Measurements from ENCODE around the gene ITGA1.

ITGA1 gene

DNA sequence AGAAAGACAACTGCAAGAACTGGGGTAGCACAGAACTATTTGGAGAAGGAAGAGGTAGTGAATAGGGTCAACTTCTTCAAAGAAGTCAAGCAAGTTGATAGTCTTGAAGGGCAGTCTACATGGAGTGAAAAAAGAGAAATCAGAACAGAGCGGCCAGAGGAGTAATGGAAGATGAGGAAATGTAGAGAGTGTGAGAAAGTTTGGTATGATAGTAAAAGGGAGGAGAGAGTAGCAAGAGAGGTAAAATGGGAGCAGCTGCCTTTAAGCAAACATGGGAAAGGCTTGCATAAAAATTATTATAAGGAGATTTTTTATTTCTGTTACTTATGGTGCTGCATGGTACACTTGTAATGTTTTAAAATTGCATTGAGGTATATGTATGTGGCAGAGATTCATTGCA, 208.2 kb downstream of the ITGA1 start (continued):
- TF ChIP-seq RARB (CRISPR knock-in tag; IDR thresholded peaks at IDR 0.05) (no peak), OSR1 (CRISPR knock-in tag; IDR thresholded peaks at IDR 0.05) (no peak)

DNA sequence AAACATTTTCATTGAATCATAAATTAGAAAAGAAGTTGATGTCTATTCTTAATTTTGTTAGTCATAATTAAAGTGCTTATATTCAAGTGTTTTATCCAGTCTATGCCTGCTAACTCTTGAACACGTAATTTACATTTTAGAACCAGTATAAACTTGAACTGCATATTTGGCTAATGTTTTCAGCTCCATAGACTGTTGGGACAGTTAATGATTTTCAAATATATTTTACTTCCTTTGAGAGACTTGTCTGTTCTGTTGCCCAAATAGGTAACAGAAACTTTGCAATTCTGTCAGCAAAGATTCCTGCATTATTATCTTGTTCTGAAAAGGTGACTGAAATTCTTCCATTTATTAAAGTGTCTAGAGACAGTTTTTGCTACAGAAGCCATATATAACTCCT, 209.3 kb downstream of the ITGA1 start:
- TF ChIP-seq GLIS3 (CRISPR knock-in tag; IDR thresholded peaks at IDR 0.05) = no peak
- no peak for TF ChIP-seq RARB (CRISPR knock-in tag; IDR thresholded peaks at IDR 0.05)
- TF ChIP-seq, protein P1, sequence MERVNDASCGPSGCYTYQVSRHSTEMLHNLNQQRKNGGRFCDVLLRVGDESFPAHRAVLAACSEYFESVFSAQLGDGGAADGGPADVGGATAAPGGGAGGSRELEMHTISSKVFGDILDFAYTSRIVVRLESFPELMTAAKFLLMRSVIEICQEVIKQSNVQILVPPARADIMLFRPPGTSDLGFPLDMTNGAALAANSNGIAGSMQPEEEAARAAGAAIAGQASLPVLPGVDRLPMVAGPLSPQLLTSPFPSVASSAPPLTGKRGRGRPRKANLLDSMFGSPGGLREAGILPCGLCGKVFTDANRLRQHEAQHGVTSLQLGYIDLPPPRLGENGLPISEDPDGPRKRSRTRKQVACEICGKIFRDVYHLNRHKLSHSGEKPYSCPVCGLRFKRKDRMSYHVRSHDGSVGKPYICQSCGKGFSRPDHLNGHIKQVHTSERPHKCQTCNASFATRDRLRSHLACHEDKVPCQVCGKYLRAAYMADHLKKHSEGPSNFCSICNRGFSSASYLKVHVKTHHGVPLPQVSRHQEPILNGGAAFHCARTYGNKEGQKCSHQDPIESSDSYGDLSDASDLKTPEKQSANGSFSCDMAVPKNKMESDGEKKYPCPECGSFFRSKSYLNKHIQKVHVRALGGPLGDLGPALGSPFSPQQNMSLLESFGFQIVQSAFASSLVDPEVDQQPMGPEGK (CRISPR knock-in tag; IDR thresholded peaks at IDR 0.05; ENCODE audit: borderline replicate concordance) = no peak
- TF ChIP-seq ZNF8 (CRISPR knock-in tag; IDR thresholded peaks at IDR 0.05) = no peak
- no peak for TF ChIP-seq PPARA (CRISPR knock-in tag; IDR thresholded peaks at IDR 0.05; ENCODE audit: borderline replicate concordance)
- no peak for TF ChIP-seq ZC3H10 (CRISPR knock-in tag; IDR thresholded peaks at IDR 0.05)
- TF ChIP-seq CREB5 (CRISPR knock-in tag; IDR thresholded peaks at IDR 0.05; ENCODE audit: low read depth) = no peak
- TF ChIP-seq ZNF70 (CRISPR knock-in tag; IDR thresholded peaks at IDR 0.05) = no peak
- no peak for TF ChIP-seq TCF4 (CRISPR knock-in tag; IDR thresholded peaks at IDR 0.05; ENCODE audit: borderline replicate concordance)
- TF ChIP-seq TOX (CRISPR knock-in tag; IDR thresholded peaks at IDR 0.05; ENCODE audit: borderline replicate concordance) = no peak
- TF ChIP-seq ZFP30 (CRISPR knock-in tag; IDR thresholded peaks at IDR 0.05) = no peak
- no peak for TF ChIP-seq ISL1 (CRISPR knock-in tag; IDR thresholded peaks at IDR 0.05)
- TF ChIP-seq, protein P2, sequence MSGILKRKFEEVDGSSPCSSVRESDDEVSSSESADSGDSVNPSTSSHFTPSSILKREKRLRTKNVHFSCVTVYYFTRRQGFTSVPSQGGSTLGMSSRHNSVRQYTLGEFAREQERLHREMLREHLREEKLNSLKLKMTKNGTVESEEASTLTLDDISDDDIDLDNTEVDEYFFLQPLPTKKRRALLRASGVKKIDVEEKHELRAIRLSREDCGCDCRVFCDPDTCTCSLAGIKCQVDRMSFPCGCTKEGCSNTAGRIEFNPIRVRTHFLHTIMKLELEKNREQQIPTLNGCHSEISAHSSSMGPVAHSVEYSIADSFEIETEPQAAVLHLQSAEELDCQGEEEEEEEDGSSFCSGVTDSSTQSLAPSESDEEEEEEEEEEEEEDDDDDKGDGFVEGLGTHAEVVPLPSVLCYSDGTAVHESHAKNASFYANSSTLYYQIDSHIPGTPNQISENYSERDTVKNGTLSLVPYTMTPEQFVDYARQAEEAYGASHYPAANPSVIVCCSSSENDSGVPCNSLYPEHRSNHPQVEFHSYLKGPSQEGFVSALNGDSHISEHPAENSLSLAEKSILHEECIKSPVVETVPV (CRISPR knock-in tag; IDR thresholded peaks at IDR 0.05) = no peak
- TF ChIP-seq ZNF565 (CRISPR knock-in tag; conservative IDR thresholded peaks at IDR 0.05; ENCODE audit: low read depth) = no peak
- no peak for TF ChIP-seq ARNTL (CRISPR knock-in tag; IDR thresholded peaks at IDR 0.05; ENCODE audit: borderline replicate concordance, low read depth)
- TF ChIP-seq SNAI2 (CRISPR knock-in tag; IDR thresholded peaks at IDR 0.05) = no peak
- TF ChIP-seq ESRRG (CRISPR knock-in tag; IDR thresholded peaks at IDR 0.05) = no peak
- TF ChIP-seq BACH2 (CRISPR knock-in tag; IDR thresholded peaks at IDR 0.05; ENCODE audit: borderline replicate concordance) = no peak
- no peak for ATAC-seq

DNA sequence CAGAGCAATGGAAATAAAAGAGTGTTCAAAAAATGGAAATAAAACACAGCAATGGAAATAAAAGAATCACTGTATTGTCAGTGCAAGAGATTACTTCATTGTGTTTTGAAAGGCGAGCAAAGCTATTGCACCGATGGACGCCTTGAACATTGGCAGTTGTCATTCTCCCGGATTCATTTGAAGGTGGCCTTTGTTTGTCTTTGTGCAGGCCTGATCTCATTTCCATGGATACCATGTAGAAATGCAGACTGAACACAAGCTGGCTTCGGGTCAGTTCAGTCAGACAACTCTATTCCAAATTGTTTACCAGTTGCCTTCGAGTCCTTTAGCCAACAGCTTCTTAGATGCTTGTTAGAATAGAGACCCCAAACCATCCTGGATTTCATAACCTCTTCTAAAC, 209.7 kb downstream of the ITGA1 start:
- TF ChIP-seq OSR1 (CRISPR knock-in tag; IDR thresholded peaks at IDR 0.05) (no peak), TOX (CRISPR knock-in tag; IDR thresholded peaks at IDR 0.05; ENCODE audit: borderline replicate concordance) (no peak), ESRRG (CRISPR knock-in tag; IDR thresholded peaks at IDR 0.05) (no peak), SNAI2 (CRISPR knock-in tag; IDR thresholded peaks at IDR 0.05) (no peak), ZNF70 (CRISPR knock-in tag; IDR thresholded peaks at IDR 0.05) (no peak), ZNF565 (CRISPR knock-in tag; conservative IDR thresholded peaks at IDR 0.05; ENCODE audit: low read depth) (no peak), PPARA (CRISPR knock-in tag; IDR thresholded peaks at IDR 0.05; ENCODE audit: borderline replicate concordance) (no peak), ARNTL (CRISPR knock-in tag; IDR thresholded peaks at IDR 0.05; ENCODE audit: borderline replicate concordance, low read depth) (no peak), CREB5 (CRISPR knock-in tag; IDR thresholded peaks at IDR 0.05; ENCODE audit: low read depth) (no peak), ZFP30 (CRISPR knock-in tag; IDR thresholded peaks at IDR 0.05) (no peak), RARB (CRISPR knock-in tag; IDR thresholded peaks at IDR 0.05) (no peak)
- TF ChIP-seq, protein P2 (CRISPR knock-in tag; IDR thresholded peaks at IDR 0.05) = no peak
- TF ChIP-seq, protein P3, sequence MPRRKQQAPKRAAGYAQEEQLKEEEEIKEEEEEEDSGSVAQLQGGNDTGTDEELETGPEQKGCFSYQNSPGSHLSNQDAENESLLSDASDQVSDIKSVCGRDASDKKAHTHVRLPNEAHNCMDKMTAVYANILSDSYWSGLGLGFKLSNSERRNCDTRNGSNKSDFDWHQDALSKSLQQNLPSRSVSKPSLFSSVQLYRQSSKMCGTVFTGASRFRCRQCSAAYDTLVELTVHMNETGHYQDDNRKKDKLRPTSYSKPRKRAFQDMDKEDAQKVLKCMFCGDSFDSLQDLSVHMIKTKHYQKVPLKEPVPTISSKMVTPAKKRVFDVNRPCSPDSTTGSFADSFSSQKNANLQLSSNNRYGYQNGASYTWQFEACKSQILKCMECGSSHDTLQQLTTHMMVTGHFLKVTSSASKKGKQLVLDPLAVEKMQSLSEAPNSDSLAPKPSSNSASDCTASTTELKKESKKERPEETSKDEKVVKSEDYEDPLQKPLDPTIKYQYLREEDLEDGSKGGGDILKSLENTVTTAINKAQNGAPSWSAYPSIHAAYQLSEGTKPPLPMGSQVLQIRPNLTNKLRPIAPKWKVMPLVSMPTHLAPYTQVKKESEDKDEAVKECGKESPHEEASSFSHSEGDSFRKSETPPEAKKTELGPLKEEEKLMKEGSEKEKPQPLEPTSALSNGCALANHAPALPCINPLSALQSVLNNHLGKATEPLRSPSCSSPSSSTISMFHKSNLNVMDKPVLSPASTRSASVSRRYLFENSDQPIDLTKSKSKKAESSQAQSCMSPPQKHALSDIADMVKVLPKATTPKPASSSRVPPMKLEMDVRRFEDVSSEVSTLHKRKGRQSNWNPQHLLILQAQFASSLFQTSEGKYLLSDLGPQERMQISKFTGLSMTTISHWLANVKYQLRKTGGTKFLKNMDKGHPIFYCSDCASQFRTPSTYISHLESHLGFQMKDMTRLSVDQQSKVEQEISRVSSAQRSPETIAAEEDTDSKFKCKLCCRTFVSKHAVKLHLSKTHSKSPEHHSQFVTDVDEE (CRISPR knock-in tag; IDR thresholded peaks at IDR 0.05) = no peak
- ATAC-seq = no peak

Data from SK-N-SH treated with all-trans-retinoic acid at 6 μM for 48 hours (cell line).